Measurements from ENCODE around the gene STRIP1.
A peak's percentile ranks its signal among the peaks of the same experiment; 100 is the strongest.
"Not testable (repeated sequence)": the region's sequence is repeated elsewhere in the genome, so short reads cannot be mapped to it uniquely, and the experiment has no call there.

Gene STRIP1

GRCh38 chr1:110011527-110012041 lies 22.8 kb upstream of the STRIP1 start:
- peak; percentile 49 for DNase-seq (ENCODE audit: low spot score)

- DNase-seq (ENCODE audit: low spot score): no peak
Measured at GRCh38 chr1:110012100-110012780, 22.2 kb upstream of the STRIP1 start.

GRCh38 chr1:110017792-110018191 lies 16.6 kb upstream of the STRIP1 start:
- no peak for DNase-seq (ENCODE audit: low spot score)

DNA sequence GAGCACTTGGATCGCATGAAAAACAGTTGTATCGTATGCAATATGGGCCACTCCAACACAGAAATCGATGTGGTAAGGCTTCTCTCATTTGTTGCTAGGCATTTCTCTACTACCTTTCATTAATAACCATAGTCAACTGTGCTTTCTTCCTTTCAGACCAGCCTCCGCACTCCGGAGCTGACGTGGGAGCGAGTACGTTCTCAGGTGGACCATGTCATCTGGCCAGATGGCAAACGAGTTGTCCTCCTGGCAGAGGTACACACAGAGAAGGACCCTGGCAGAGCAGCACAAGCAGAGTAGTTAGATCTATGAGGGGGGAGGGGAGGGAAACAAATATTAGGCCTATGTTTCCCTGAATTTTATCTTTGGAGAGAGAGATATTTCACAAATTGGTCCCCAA lies 16.0 kb upstream of the STRIP1 start:
- DNase-seq (ENCODE audit: low spot score): no peak

DNA sequence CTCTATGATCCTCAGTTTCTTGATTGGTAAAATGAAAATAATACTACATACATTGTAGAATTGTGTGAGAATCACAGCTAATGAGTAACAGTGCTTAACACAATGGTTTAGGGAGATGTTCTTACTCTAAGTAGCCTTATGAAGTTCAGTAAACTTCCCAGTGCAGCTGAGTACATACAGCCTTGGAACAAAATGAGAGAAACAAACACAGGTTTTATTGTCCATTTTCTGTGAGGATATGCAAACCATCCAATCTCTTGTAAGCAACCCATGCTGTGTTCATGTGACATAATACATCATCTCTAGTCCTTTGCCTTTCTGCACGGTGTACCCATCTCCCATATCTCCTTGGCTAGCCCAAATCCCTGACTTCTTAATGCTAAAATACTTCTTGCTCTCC lies 14.7 kb upstream of the STRIP1 start:
- no peak for DNase-seq (ENCODE audit: low spot score)

DNA sequence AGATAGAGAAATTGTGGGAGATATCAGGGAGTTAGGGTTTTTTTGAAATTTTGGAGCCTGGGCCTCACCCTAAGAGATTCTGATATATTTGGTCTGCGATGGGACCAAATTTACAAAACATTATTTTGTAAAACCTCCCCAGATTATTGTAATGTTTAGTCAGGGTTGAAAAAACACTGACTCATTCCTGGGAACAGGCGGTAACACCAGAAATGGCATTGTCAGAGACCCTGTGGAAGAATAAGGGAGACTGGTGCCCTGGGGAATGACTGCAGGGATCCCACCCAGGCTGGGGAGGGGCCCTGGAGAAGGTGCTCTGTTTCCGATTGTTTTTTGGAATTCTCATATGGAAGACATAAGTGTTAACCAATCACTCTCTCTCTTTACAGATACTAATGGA lies 13.1 kb upstream of the STRIP1 start:
- no peak for DNase-seq (ENCODE audit: low spot score)

DNA sequence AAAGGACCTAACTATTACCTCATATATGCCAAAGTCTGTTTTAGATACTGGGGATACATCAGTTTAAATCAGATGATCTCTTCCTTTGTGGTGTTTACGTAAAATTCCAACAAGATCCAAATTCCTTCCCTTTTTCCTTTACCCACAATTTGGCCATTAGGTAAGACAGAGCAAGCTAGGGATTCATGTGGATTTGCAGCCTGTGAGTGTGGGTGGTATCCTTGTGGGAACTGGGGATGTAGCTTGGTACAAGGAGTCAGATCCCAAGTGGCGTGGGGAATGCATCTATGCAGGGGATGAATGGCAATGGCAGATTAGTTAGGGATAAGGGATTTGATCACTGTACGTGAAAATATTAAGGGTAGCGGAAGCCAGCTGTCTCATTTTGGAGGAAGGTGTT lies 9.8 kb upstream of the STRIP1 start:
- no peak for DNase-seq (ENCODE audit: low spot score)

DNA sequence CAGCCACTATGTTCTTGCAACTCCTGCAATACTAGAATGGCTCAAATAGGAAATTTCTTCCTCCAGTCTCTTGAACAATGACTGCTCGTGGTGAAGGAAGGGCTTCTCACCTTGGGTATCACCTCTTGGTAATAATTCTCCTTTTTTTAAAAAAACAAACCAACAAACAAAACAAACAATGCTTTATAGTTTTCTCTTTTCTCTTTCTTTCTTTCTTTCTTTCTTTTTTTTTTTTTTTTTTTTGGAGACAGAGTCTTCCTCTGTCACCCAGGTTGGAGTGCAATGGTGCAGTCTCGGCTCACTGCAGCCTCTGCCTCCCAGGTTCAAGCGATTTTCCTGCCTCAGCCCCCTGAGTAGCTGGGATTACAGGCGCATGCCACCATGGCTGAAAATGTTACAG lies 3.7 kb upstream of the STRIP1 start:
- not testable (repeated sequence) for DNase-seq (ENCODE audit: low spot score)

- no peak for DNase-seq (ENCODE audit: low spot score)
Measured at GRCh38 chr1:110032327-110032726, 2.1 kb upstream of the STRIP1 start.

- no peak for DNase-seq (ENCODE audit: low spot score)
Measured at GRCh38 chr1:110033421-110033820, 1.0 kb upstream of the STRIP1 start.

DNA sequence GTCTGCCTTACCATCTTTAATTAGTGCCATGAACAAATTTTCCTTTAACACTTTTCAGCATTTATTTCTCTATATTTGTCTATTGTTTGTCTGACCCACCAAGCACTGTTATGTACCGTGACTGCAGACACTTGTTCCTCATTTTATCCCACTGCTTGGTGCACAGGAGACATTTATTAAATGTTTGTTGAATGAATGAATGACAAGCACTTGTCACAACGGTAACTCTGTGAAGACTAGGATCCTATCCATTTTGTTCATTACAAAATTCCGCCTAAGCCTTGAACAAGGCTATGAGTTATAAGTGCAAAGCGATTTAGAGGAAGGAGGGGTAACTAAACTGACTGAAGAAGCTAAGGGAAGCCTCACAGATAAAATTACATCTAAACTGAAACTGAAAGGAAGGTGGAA lies 379 bp upstream of the STRIP1 start:
- no peak for DNase-seq (ENCODE audit: low spot score)

- DNase-seq (ENCODE audit: low spot score): peak; percentile 35
Measured at GRCh38 chr1:110035236-110035752, 870 bp downstream of the STRIP1 start.

DNA sequence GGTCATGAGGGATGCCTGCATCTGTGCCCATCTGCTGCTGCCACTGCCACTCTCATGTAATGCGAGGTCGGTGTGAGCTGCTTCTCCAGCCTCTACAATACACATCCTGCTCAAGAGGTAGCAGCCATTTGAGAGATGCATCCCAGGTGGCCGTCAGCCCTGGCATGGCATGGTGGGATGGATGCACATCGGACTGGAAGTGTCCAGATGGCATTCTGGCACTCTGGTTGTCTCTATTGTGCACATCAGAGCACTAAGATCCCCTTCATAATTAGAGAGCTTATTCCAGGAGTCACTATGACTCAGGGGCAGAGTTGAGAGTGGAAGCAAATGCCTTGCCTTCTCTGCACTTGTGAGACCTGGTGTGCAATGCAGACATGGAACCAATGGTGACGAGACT lies 3.8 kb downstream of the STRIP1 start:
- DNase-seq (ENCODE audit: low spot score): no peak

DNA sequence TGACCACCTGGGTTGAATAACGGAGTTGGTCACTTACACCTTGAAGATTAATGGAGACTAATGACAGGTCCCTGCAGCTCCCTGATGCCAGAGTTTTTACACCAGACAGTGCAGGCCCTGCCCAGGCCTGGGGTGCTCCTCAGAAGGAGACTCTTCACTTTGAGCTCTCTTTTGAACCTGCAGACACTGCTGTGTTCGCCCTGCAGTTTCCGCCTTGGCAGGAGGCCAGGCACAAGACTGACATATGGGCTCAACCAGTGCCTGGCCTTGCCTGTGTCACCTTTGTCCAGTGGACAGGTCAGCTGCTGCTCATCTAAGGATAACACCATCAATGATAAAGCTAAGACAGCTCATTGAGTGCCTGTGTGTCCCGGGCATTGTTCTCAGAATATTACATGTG lies 5.2 kb downstream of the STRIP1 start:
- DNase-seq (ENCODE audit: low spot score): no peak

GRCh38 chr1:110040548-110040947 lies 6.1 kb downstream of the STRIP1 start:
- no peak for DNase-seq (ENCODE audit: low spot score)

GRCh38 chr1:110043016-110043415 lies 8.6 kb downstream of the STRIP1 start:
- no peak for DNase-seq (ENCODE audit: low spot score)

- no peak for DNase-seq (ENCODE audit: low spot score)
Measured at GRCh38 chr1:110047463-110047862, 13.0 kb downstream of the STRIP1 start.

DNA sequence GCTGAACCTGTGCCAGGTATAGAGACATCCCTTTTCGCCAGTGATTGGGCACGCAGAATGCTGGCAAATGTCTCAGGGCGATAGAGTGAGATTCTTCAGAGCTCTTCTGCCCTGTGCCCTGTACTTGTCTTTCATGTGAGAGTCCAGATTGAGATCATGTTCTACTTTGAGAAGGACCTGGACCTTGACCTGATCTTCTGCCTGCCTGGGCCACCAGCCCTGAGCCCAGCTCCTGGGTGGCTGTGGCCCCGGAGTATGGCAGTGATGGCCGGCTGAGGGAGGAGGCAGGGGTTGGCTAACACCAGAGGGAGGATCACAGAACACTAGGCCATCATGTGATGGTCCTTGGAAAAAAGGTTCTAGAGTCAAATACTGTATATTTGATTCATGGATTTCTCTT lies 13.8 kb downstream of the STRIP1 start:
- DNase-seq (ENCODE audit: low spot score): no peak

- DNase-seq (ENCODE audit: low spot score): no peak
Measured at GRCh38 chr1:110048923-110049601, 14.6 kb downstream of the STRIP1 start.

- no peak for DNase-seq (ENCODE audit: low spot score)
Measured at GRCh38 chr1:110049801-110050601, 15.6 kb downstream of the STRIP1 start.

GRCh38 chr1:110050602-110051261 lies 16.3 kb downstream of the STRIP1 start:
- DNase-seq (ENCODE audit: low spot score): no peak

GRCh38 chr1:110051262-110051648 lies 16.8 kb downstream of the STRIP1 start:
- no peak for DNase-seq (ENCODE audit: low spot score)

Measured in AG08396 (cell line).